Upper lobe of left lung (tissue), 6 donors: Measurements from ENCODE around the gene BPI. TPM values are rescaled to one million over a fixed set of nuclear protein-coding genes. Genes with fewer than 3 reads are reported as not detected.

Source experiments
- ATAC-seq, 2 donors: fragments of 200-7000 bp; cut with Tn5 transposase; one replicate each; pipeline ENCODE4 v1.9.1; 2022; ENCODE audit warnings: mild to moderate bottlenecking in 2 of 2, moderate library complexity in 2 of 2; ENCODE audit not compliant: low FRiP score in 2 of 2
- DNase-seq, 2 donors: peaks; one replicate each; pipeline ENCODE4 v3.0.0-alpha.2; 2019 to 2020
- H3K27ac ChIP-seq, 4 donors: fragments of 200-600 bp; sonication (generic); one replicate each; pipeline ENCODE4 v1.5.1; 2016 to 2019
- H3K27me3 ChIP-seq, 4 donors: fragments of 200-600 bp; sonication (generic); one replicate each; pipeline ENCODE4 v1.5.1; 2017 to 2019
- H3K36me3 ChIP-seq, 4 donors: fragments of 200-600 bp; sonication (generic); one replicate each; pipeline ENCODE4 v1.5.1; 2016 to 2019
- H3K4me1 ChIP-seq, 4 donors: fragments of 200-600 bp; sonication (generic); one replicate each; pipeline ENCODE4 v1.5.1; 2018 to 2019
- H3K4me3 ChIP-seq, 4 donors: fragments of 200-600 bp; sonication (generic); one replicate each; pipeline ENCODE4 v1.5.1; 2017 to 2019; ENCODE audit warnings: mild to moderate bottlenecking in 2 of 4, moderate library complexity in 1 of 4
- H3K9me3 ChIP-seq, 4 donors: fragments of 200-600 bp; sonication (generic); one replicate each; pipeline ENCODE4 v1.5.1; 2018 to 2019
- EP300 ChIP-seq, 4 donors: sonication (generic); formaldehyde crosslinking; IDR thresholded peaks; one replicate each; pipeline ENCODE4 v1.5.1; 2017; ENCODE audit warnings: antibody characterized with exemption in 4 of 4, control low read depth in 2 of 4
- POLR2A ChIP-seq, 4 donors: fragments of 450-650 bp; IDR thresholded peaks; one replicate each; pipeline ENCODE4 v1.5.1; 2016 to 2017; ENCODE audit warnings: antibody characterized with exemption in 4 of 4, mild to moderate bottlenecking in 2 of 4
- POLR2AphosphoS5 ChIP-seq, 2 donors: sonication (generic); formaldehyde crosslinking; IDR thresholded peaks; one replicate each; pipeline ENCODE4 v1.5.1; 2017; ENCODE audit warnings: antibody characterized with exemption in 2 of 2
- WGBS, 2 donors: methylation state at CpG; one replicate each; pipeline ENCODE4 v1.1.5; 2017 to 2018; 5-methylcytosine and 5-hydroxymethylcytosine counted together
- total RNA-seq, 6 donors: library from RNA; depleted of rRNA in 4 of 6; stranded (reverse); fragments of >200 nt in 4 of 6; gene quantifications; one replicate each; pipeline versions ENCODE4 v1.1.0 to v1.2.1, GENCODE V29; 2016 to 2021
- TF ChIP-seq, protein P1 (sequence below), 6 experiments: fragments of 450-650 bp in 4 of 6; fragments of 200-600 bp in 2 of 6; sonication (generic) in 2 of 6; IDR thresholded peaks; one replicate each; pipeline ENCODE4 v1.5.1; 2016 to 2019; ENCODE audit warnings: antibody characterized with exemption in 6 of 6
- donor health status: DM: no; HTN: no; CAD: no; lungs with moderate emphysema.
- donor health status: DM: no; HTN: yes; CAD: no; lungs with severe emphysema.

BPI gene
- total RNA-seq, 6 donors from 2014 or later = 0.14 to 6.3 (median 0.67) TPM; not detected in 1

DNA sequence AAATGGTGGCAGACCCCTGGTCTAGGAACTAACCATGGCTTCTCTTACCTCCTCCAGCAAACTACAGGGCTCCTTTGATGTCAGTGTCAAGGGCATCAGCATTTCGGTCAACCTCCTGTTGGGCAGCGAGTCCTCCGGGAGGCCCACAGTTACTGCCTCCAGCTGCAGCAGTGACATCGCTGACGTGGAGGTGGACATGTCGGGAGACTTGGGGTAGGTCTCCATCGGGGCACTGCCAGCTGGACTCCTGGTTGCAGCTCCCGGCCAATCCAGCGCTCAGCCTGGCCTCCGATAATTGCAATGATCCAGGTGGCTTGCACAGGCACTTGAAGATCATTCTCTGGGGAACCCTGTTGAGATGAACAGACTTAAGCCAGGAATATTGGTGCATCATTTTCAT lies 50.3 kb downstream of the BPI start:
- DNase-seq (no peak), ATAC-seq (no peak)
- H3K27ac ChIP-seq = no peak overlapping the region
- H3K27me3 ChIP-seq = no peaks in the 10 kb centered on the region
- no peaks in the 10 kb centered on the region for H3K9me3 ChIP-seq
- no peaks in the 10 kb centered on the region for H3K36me3 ChIP-seq
- 92 to 100% methylated on average over 3 to 10 of the region's 10 CpGs for WGBS, 2 donors
- H3K4me3 ChIP-seq = no peak overlapping the region
- TF ChIP-seq POLR2A (IDR thresholded peaks at IDR 0.05) (no peak), EP300 (IDR thresholded peaks at IDR 0.05) (no peak), POLR2AphosphoS5 (IDR thresholded peaks at IDR 0.05) (no peak)
- TF ChIP-seq, protein P1, sequence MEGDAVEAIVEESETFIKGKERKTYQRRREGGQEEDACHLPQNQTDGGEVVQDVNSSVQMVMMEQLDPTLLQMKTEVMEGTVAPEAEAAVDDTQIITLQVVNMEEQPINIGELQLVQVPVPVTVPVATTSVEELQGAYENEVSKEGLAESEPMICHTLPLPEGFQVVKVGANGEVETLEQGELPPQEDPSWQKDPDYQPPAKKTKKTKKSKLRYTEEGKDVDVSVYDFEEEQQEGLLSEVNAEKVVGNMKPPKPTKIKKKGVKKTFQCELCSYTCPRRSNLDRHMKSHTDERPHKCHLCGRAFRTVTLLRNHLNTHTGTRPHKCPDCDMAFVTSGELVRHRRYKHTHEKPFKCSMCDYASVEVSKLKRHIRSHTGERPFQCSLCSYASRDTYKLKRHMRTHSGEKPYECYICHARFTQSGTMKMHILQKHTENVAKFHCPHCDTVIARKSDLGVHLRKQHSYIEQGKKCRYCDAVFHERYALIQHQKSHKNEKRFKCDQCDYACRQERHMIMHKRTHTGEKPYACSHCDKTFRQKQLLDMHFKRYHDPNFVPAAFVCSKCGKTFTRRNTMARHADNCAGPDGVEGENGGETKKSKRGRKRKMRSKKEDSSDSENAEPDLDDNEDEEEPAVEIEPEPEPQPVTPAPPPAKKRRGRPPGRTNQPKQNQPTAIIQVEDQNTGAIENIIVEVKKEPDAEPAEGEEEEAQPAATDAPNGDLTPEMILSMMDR (IDR thresholded peaks at IDR 0.05) = no peak
- no peaks in the 10 kb centered on the region for H3K4me1 ChIP-seq

DNA sequence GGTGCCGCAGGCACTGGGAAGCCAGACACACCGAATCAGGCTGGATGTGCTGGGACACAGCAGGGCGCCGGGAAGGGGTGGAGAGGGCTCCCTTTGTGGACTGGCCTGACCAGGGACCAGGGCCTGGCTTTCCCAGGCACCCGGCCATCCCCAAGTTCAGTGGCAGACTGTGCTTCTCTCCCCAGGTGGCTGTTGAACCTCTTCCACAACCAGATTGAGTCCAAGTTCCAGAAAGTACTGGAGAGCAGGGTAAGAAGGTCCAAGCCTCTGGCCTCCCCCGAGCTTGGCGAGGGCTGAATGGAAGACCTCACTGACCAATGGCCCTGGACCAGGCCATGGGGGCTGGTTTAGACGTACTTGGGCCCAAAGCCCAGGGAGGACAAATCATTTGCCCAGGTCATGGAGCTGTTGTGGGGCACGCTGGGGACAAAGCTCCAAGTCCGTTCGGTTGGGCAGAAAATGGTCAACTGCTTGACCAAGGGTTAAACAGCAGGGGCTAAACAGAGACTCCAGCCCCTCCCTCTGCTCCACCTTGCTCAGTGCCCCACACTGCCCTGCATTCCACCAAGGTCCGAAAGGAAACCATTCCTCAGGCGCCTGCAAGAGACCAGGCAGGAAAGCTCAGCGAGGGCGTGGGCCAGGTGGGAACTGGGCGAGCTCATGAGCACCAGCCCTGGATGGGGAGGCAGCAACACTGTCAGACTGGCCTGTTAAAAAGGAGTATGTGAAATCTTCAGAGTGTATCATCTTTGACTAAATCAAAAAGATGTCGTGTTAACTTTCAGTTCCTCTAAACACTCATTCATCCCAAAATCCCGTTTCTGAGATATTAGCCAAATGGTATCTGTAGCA lies 51.4 kb downstream of the BPI start:
- 80 to 83% methylated on average over 16 to 18 of the region's 18 CpGs for WGBS, 2 donors
- H3K27me3 ChIP-seq = no peaks in the 10 kb centered on the region
- H3K4me3 ChIP-seq = no peak overlapping the region
- H3K36me3 ChIP-seq = no peaks in the 10 kb centered on the region
- TF ChIP-seq, protein P1 (IDR thresholded peaks at IDR 0.05) = no peak
- no peak for TF ChIP-seq POLR2A (IDR thresholded peaks at IDR 0.05)
- H3K9me3 ChIP-seq = no peaks in the 10 kb centered on the region
- ATAC-seq (no peak), DNase-seq (no peak)
- no peak overlapping the region for H3K27ac ChIP-seq
- no peaks in the 10 kb centered on the region for H3K4me1 ChIP-seq

DNA sequence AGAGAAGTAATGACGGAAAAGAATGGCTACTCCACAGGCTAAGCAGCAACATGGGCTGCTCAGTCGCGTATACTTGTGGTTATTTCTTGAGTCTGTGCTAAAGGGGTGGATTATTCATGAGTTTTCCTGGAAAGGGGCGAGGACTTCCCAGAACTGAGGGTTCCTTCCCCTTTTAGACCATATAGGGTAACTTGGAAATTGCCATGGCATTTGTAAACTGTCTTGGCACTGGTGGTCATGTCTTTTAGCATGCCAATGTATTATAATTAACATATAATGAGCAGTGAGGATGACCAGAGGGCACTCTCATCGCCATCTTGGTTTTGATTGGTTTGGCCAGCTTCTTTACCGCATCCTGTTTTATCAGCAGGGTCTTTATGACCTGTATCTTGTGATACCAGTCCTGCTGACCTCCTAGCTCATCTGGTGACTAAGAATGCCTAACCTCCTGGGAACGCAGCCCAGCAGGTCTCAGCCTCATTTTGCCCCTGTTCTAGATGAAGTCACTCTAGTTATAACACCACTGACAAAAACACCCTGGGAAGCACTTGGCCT lies 53.8 kb downstream of the BPI start:
- 65 to 81% methylated on average over 7 of the region's 7 CpGs for WGBS, 2 donors
- no peaks in the 10 kb centered on the region for H3K9me3 ChIP-seq
- no peak overlapping the region for H3K4me3 ChIP-seq
- H3K36me3 ChIP-seq = no peaks in the 10 kb centered on the region
- H3K27me3 ChIP-seq = no peaks in the 10 kb centered on the region
- TF ChIP-seq EP300 (IDR thresholded peaks at IDR 0.05) = no peak
- TF ChIP-seq POLR2A (IDR thresholded peaks at IDR 0.05) = no peak
- no peak for TF ChIP-seq POLR2AphosphoS5 (IDR thresholded peaks at IDR 0.05)
- TF ChIP-seq, protein P1 (IDR thresholded peaks at IDR 0.05) = no peak
- H3K4me1 ChIP-seq = no peaks in the 10 kb centered on the region
- DNase-seq (no peak), ATAC-seq (peak; percentile 32 to 56)
- no peak overlapping the region for H3K27ac ChIP-seq

DNA sequence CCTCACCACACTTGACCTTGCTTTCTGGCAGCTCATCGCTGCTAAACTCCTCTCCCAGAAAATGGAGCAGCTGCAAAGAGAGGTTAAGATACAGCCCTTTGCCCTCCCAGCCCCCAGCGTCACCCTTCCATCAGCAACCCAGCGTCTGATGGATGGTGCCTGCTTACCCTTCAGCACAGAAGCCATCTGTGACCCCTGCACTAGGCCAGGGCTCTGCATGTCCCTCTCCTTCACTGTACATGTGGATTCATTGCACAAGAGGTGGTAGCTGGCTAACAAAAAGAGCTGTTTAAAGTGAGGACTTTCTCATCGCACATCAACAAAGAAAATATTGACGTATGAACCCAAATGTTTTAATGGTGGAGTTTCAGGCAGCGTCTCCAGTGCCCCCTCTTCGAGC lies 54.6 kb downstream of the BPI start:
- WGBS, 2 donors = 73 to 76% methylated on average over 7 of the region's 7 CpGs

More for the DNA sequence above, 54.6 kb downstream of the BPI start:
- Histone ChIP-seq H3K9me3 (no peaks in the 10 kb centered on the region), H3K36me3 (no peaks in the 10 kb centered on the region), H3K4me1 (no peaks in the 10 kb centered on the region), H3K27me3 (no peaks in the 10 kb centered on the region), H3K4me3 (no peak overlapping the region), H3K27ac (no peak overlapping the region)
- DNase-seq = no peak
- no peak for ATAC-seq
- TF ChIP-seq, protein P1 (IDR thresholded peaks at IDR 0.05) = no peak
- no peak for TF ChIP-seq POLR2AphosphoS5 (IDR thresholded peaks at IDR 0.05)
- TF ChIP-seq POLR2A (IDR thresholded peaks at IDR 0.05) = no peak
- no peak for TF ChIP-seq EP300 (IDR thresholded peaks at IDR 0.05)
